Fibroblast of skin of back (primary cell): Measurements from ENCODE around the gene CTCF.

Source experiments
- DNase-seq: peaks from one replicate; pipeline ENCODE4 v3.0.0-alpha.2; 2013

CTCF gene

DNA sequence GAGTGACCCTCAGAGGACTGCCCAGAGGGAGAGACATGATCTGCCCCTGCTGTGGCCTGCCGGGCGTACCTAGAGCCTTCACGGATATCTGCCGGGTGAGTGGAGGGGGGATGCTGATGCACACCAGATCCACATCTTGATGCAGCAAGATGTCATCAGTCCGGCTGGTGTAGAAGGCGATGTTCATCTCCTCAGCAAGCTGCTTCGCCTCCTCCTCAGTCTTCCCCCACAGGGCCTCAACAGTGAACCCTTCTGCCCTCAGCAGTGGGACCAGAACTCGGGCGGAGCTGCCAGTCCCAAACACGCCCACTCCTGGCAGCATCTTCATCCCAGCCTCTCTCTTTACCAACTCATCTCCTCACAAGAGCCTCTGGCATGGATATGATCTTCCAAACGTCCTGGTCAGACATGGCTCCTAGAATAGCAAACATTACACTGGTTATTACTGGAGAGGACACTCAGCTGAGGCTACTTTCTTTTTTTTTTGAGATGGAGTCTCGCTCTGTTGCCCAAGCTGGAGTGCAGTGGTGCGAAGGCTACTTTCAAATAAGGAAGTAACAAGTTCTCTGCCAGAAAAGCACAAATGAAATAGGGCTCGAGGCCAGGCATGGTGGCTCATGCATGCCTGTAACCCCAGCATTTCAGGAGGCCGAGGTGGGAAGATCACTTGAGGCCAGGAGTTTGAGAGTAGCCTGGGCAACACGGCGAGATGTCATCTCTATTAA is 123.2 kb downstream of the CTCF start:
- DNase-seq = no peak
